Measurements from ENCODE around the gene GARS1. TPM values are rescaled to one million over a fixed set of nuclear protein-coding genes. Genes with fewer than 3 reads are reported as not detected.

GARS1 gene
- total and polyA plus RNA-seq, 9 of the 15 experiments (the other 6 are each of a cell fraction or from before 2014, with no cell fraction given): 142 to 769 (median 272) TPM

DNA sequence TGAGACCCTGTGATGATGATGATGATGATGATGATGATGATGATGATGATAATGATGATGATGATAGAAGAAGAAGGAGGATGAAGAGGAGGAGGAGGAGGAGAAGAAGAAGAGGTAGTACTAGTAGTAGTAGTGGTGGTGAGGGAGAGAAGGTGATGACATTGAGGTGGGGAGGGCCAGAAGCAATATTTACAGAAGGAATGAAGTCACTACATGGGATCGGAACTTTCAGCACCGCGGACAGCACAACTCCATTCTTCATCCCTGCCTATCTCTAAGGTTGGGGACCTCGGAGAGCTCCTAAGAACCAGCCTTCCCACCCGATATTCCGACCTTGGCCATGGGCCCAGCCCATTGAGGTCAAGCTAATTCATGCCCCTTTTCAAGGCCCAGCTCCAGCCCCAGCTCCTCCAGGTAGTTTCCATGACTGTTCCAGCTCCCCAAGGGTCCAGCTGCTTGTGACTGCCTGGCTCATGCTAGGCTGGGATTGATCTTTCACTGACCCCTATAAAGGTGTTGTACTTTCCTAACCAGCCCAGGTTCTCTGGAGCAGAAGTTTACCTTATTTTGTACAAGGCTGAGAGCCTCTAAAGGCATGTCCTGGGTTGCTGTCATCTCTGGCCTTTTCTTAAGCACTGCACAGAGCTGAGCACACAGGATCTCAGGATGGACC, 77.3 kb downstream of the GARS1 start (continued):
- TF ChIP-seq, protein P1, sequence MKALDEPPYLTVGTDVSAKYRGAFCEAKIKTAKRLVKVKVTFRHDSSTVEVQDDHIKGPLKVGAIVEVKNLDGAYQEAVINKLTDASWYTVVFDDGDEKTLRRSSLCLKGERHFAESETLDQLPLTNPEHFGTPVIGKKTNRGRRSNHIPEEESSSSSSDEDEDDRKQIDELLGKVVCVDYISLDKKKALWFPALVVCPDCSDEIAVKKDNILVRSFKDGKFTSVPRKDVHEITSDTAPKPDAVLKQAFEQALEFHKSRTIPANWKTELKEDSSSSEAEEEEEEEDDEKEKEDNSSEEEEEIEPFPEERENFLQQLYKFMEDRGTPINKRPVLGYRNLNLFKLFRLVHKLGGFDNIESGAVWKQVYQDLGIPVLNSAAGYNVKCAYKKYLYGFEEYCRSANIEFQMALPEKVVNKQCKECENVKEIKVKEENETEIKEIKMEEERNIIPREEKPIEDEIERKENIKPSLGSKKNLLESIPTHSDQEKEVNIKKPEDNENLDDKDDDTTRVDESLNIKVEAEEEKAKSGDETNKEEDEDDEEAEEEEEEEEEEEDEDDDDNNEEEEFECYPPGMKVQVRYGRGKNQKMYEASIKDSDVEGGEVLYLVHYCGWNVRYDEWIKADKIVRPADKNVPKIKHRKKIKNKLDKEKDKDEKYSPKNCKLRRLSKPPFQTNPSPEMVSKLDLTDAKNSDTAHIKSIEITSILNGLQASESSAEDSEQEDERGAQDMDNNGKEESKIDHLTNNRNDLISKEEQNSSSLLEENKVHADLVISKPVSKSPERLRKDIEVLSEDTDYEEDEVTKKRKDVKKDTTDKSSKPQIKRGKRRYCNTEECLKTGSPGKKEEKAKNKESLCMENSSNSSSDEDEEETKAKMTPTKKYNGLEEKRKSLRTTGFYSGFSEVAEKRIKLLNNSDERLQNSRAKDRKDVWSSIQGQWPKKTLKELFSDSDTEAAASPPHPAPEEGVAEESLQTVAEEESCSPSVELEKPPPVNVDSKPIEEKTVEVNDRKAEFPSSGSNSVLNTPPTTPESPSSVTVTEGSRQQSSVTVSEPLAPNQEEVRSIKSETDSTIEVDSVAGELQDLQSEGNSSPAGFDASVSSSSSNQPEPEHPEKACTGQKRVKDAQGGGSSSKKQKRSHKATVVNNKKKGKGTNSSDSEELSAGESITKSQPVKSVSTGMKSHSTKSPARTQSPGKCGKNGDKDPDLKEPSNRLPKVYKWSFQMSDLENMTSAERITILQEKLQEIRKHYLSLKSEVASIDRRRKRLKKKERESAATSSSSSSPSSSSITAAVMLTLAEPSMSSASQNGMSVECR (CRISPR knock-in tag; IDR thresholded peaks at IDR 0.05): peak; percentile 97
- TF ChIP-seq, protein P2, sequence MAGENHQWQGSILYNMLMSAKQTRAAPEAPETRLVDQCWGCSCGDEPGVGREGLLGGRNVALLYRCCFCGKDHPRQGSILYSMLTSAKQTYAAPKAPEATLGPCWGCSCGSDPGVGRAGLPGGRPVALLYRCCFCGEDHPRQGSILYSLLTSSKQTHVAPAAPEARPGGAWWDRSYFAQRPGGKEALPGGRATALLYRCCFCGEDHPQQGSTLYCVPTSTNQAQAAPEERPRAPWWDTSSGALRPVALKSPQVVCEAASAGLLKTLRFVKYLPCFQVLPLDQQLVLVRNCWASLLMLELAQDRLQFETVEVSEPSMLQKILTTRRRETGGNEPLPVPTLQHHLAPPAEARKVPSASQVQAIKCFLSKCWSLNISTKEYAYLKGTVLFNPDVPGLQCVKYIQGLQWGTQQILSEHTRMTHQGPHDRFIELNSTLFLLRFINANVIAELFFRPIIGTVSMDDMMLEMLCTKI (IDR thresholded peaks at IDR 0.05; ENCODE audit: partially characterized antibody): no peak
- TF ChIP-seq CHD2 (IDR thresholded peaks at IDR 0.05; ENCODE audit: low read depth, low read length) (no peak), TEAD4 (IDR thresholded peaks at IDR 0.05; ENCODE audit: low read length) (peak; percentile 37), TEAD4 (CRISPR knock-in tag; IDR thresholded peaks at IDR 0.05; ENCODE audit: borderline replicate concordance) (no peak), FOS (IDR thresholded peaks at IDR 0.05; ENCODE audit: extremely low read depth, insufficient read length) (no peak), ZNF354B (CRISPR knock-in tag; IDR thresholded peaks at IDR 0.05) (no peak), SIRT6 (IDR thresholded peaks at IDR 0.05; ENCODE audit: low read depth, low read length) (no peak), TFAM (CRISPR knock-in tag; conservative IDR thresholded peaks at IDR 0.05) (no peak), SETDB1 (IDR thresholded peaks at IDR 0.05; ENCODE audit: low read length) (no peak), GATAD2B (IDR thresholded peaks at IDR 0.05; ENCODE audit: borderline replicate concordance) (no peak), SAFB2 (IDR thresholded peaks at IDR 0.05; ENCODE audit: borderline replicate concordance, low read depth, low read length, severe bottlenecking) (no peak), STAG1 (CRISPR knock-in tag; IDR thresholded peaks at IDR 0.05; ENCODE audit: borderline replicate concordance) (peak; percentile 81), TCFL5 (CRISPR knock-in tag; conservative IDR thresholded peaks at IDR 0.05) (no peak), ZKSCAN8 (CRISPR knock-in tag; IDR thresholded peaks at IDR 0.05) (peak; percentile 57; the same call in 1 of the 2 replicates), ZNF76 (CRISPR knock-in tag; IDR thresholded peaks at IDR 0.05; ENCODE audit: borderline replicate concordance) (0 out of 2 replicates have a peak, but pooled peaks have one; percentile 21), SOX6 (IDR thresholded peaks at IDR 0.05) (no peak), BRF1 (IDR thresholded peaks at IDR 0.05; ENCODE audit: borderline replicate concordance, extremely low read depth, insufficient read length) (no peak), ZKSCAN1 (IDR thresholded peaks at IDR 0.05; ENCODE audit: low read depth, low read length) (no peak)
- TF ChIP-seq, protein P3, sequence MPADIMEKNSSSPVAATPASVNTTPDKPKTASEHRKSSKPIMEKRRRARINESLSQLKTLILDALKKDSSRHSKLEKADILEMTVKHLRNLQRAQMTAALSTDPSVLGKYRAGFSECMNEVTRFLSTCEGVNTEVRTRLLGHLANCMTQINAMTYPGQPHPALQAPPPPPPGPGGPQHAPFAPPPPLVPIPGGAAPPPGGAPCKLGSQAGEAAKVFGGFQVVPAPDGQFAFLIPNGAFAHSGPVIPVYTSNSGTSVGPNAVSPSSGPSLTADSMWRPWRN (IDR thresholded peaks at IDR 0.05; ENCODE audit: low read depth): no peak
- TF ChIP-seq, protein P4, sequence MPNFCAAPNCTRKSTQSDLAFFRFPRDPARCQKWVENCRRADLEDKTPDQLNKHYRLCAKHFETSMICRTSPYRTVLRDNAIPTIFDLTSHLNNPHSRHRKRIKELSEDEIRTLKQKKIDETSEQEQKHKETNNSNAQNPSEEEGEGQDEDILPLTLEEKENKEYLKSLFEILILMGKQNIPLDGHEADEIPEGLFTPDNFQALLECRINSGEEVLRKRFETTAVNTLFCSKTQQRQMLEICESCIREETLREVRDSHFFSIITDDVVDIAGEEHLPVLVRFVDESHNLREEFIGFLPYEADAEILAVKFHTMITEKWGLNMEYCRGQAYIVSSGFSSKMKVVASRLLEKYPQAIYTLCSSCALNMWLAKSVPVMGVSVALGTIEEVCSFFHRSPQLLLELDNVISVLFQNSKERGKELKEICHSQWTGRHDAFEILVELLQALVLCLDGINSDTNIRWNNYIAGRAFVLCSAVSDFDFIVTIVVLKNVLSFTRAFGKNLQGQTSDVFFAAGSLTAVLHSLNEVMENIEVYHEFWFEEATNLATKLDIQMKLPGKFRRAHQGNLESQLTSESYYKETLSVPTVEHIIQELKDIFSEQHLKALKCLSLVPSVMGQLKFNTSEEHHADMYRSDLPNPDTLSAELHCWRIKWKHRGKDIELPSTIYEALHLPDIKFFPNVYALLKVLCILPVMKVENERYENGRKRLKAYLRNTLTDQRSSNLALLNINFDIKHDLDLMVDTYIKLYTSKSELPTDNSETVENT (CRISPR knock-in tag; IDR thresholded peaks at IDR 0.05): no peak
